A673 (cell line): ENCODE results near the gene TTC28. TPM values are rescaled to one million over a fixed set of nuclear protein-coding genes. Genes with fewer than 3 reads are reported as not detected.
"Not testable (repeated sequence)": the region's sequence is repeated elsewhere in the genome, so short reads cannot be mapped to it uniquely, and the experiment has no call there.

Experiments
- BruUV-seq: library from RNA; stranded (reverse); fragments of 400-500 nt; replicated peaks from 2 replicates; lab custom pipeline; 2021; lab: Mats Ljungman, UMichigan
- CTCF ChIA-PET: fragments of 300-600 bp; sonication (Branson Sonifier 250); formaldehyde crosslinking; loops from one replicate; lab custom pipeline; 2022; ENCODE audit warnings: antibody characterized with exemption; lab: Charles Lee
- POLR2A ChIA-PET: fragments of 300-600 bp; sonication (Branson Sonifier 250); formaldehyde crosslinking; loops from one replicate; lab custom pipeline; 2022; ENCODE audit warnings: antibody characterized with exemption; ENCODE audit not compliant: low non-redundant PET; lab: Charles Lee
- DNase-seq: peaks from one replicate; pipeline ENCODE4 v3.0.0-alpha.2; 2015; ENCODE audit warnings: low spot score
- H3K27ac ChIP-seq: fragments of 200-600 bp; sonication (generic); 2 replicates; pipeline ENCODE4 v1.5.1; 2016; ENCODE audit warnings: mixed run types, low read depth, mild to moderate bottlenecking, mixed read lengths, antibody characterized with exemption, low read length; ENCODE audit not compliant: poor library complexity, severe bottlenecking
- H3K27me3 ChIP-seq: fragments of 200-600 bp; sonication (generic); replicated peaks from 2 replicates; pipeline ENCODE4 v1.6.1; 2017; ENCODE audit warnings: mixed run types, low read depth, mild to moderate bottlenecking, mixed read lengths, antibody characterized with exemption, low read length; ENCODE audit not compliant: insufficient read depth, poor library complexity
- H3K36me3 ChIP-seq: fragments of 200-600 bp; sonication (generic); 2 replicates; pipeline ENCODE4 v1.6.1; 2016; ENCODE audit warnings: mixed run types, mild to moderate bottlenecking, mixed read lengths, antibody characterized with exemption, low read length; ENCODE audit not compliant: insufficient read depth, poor library complexity, severe bottlenecking
- H3K4me1 ChIP-seq: fragments of 200-600 bp; sonication (generic); 2 replicates; pipeline ENCODE4 v1.6.1; 2017; ENCODE audit warnings: mixed run types, mild to moderate bottlenecking, mixed read lengths, antibody characterized with exemption, low read length; ENCODE audit not compliant: insufficient read depth, poor library complexity, severe bottlenecking
- H3K4me3 ChIP-seq: fragments of 200-600 bp; sonication (generic); 2 replicates; pipeline ENCODE4 v1.5.1; 2016; ENCODE audit warnings: low read depth, mixed run types, mild to moderate bottlenecking, mixed read lengths, low read length; ENCODE audit not compliant: poor library complexity, severe bottlenecking
- H3K9me3 ChIP-seq: fragments of 200-600 bp; sonication (generic); 2 replicates; pipeline ENCODE4 v1.6.1; 2016; ENCODE audit warnings: mixed run types, low read depth, mild to moderate bottlenecking, mixed read lengths, antibody characterized with exemption, low read length; ENCODE audit not compliant: poor library complexity, severe bottlenecking
- EZH2 ChIP-seq: fragments of 200-600 bp; sonication (generic); IDR thresholded peaks from 2 replicates; pipeline ENCODE4 v1.6.1; 2017; ENCODE audit warnings: borderline replicate concordance, low read depth, mild to moderate bottlenecking, mixed read lengths, antibody characterized with exemption, low read length; ENCODE audit not compliant: poor library complexity, severe bottlenecking
- intact Hi-C: fragments of 100-400 bp; cut with micrococcal nuclease; formaldehyde crosslinking; loops from one replicate; pipeline ENCODE4 v1.10.0; 2022; ENCODE audit not compliant: unreplicated experiment
- total RNA-seq: library from RNA; stranded (reverse); gene quantifications from 2 replicates; pipeline ENCODE4 v1.2.3, GENCODE V29; 2021
- TF ChIP-seq, protein P1 (sequence below): fragments of 300-800, 200-600 bp; sonication (generic); conservative IDR thresholded peaks from 2 replicates; pipeline ENCODE4 v1.5.1; 2017; ENCODE audit warnings: low read depth, mild to moderate bottlenecking, antibody characterized with exemption, low read length, moderate library complexity, mixed read lengths

Gene TTC28
- total RNA-seq, 1 experiment from 2014 or later: 48.7 TPM

DNA sequence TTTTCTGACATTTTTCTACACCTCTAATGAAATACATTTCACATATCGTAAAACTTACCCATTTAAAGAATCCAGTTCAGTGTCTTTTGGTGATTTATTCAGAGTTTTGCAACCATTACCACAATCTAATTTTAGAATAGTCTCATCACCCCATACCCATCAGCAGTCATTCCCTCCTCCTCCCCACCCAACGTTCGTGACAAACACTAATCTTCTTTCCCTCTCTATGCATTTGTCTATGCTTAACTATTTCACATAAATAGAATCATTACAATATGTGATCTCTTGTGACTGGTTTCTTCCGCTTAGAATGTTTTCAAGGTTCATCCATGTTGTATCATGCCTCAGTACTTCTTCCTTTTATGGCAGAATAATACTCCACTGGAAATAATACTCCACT, 9.5 kb downstream of the TTC28 start:
- no peaks in the 10 kb centered on the region for H3K36me3 ChIP-seq
- H3K9me3 ChIP-seq: no peaks in the 10 kb centered on the region
- BruUV-seq: no TSS peak
- intact Hi-C loops: no loop called here
- CTCF ChIA-PET: no interaction called here
- no peak for TF ChIP-seq EZH2
- TF ChIP-seq, protein P1, sequence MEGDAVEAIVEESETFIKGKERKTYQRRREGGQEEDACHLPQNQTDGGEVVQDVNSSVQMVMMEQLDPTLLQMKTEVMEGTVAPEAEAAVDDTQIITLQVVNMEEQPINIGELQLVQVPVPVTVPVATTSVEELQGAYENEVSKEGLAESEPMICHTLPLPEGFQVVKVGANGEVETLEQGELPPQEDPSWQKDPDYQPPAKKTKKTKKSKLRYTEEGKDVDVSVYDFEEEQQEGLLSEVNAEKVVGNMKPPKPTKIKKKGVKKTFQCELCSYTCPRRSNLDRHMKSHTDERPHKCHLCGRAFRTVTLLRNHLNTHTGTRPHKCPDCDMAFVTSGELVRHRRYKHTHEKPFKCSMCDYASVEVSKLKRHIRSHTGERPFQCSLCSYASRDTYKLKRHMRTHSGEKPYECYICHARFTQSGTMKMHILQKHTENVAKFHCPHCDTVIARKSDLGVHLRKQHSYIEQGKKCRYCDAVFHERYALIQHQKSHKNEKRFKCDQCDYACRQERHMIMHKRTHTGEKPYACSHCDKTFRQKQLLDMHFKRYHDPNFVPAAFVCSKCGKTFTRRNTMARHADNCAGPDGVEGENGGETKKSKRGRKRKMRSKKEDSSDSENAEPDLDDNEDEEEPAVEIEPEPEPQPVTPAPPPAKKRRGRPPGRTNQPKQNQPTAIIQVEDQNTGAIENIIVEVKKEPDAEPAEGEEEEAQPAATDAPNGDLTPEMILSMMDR: no peak
- POLR2A ChIA-PET: no interaction called here
- no peak overlapping the region for H3K27ac ChIP-seq
- H3K4me3 ChIP-seq: no peak overlapping the region
- no peaks in the 10 kb centered on the region for H3K27me3 ChIP-seq
- H3K4me1 ChIP-seq: no peaks in the 10 kb centered on the region
- peak; percentile 25 for DNase-seq

DNA sequence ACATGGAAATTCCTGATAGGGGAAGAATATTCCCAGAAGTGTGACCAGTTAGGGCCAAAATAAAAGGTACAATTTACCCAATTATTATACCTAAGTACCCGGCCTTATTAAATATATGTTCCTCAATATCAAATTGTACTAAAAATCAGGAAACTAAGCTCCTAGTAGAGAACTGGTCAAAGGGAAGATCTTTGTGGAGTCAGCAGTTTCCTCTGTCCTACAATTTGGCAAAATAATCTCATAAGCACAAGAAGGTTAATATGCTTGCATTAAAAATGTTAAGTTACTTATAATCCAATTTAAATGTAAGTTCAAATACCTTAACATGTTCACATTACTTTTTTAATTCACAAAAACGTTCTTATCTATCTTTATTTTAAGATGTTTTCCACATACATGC, 10.3 kb downstream of the TTC28 start:
- TF ChIP-seq, protein P1: no peak
- TF ChIP-seq EZH2: no peak
- BruUV-seq: no TSS peak
- ChIA-PET POLR2A (no interaction called here), CTCF (no interaction called here)
- no peak overlapping the region for H3K27ac ChIP-seq
- no peak for DNase-seq
- H3K4me1 ChIP-seq: no peaks in the 10 kb centered on the region
- intact Hi-C loops: no loop called here
- no peaks in the 10 kb centered on the region for H3K36me3 ChIP-seq
- no peaks in the 10 kb centered on the region for H3K27me3 ChIP-seq
- no peak overlapping the region for H3K4me3 ChIP-seq
- H3K9me3 ChIP-seq: no peaks in the 10 kb centered on the region

DNA sequence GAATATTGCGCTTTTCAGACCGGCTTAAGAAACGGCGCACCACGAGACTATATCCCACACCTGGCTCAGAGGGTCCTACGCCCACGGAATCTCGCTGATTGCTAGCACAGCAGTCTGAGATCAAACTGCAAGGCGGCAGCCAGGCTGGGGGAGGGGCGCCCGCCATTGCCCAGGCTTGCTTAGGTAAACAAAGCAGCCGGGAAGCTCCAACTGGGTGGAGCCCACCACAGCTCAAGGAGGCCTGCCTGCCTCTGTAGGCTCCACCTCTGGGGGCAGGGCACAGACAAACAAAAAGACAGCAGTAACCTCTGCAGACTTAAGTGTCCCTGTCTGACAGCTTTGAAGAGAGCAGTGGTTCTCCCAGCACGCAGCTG, 16.1 kb downstream of the TTC28 start:
- intact Hi-C loops, CTCF ChIA-PET, DNase-seq, H3K27me3 ChIP-seq, H3K36me3 ChIP-seq, H3K4me3 ChIP-seq, BruUV-seq, POLR2A ChIA-PET, H3K27ac ChIP-seq, H3K4me1 ChIP-seq, H3K9me3 ChIP-seq: not testable (repeated sequence)

DNA sequence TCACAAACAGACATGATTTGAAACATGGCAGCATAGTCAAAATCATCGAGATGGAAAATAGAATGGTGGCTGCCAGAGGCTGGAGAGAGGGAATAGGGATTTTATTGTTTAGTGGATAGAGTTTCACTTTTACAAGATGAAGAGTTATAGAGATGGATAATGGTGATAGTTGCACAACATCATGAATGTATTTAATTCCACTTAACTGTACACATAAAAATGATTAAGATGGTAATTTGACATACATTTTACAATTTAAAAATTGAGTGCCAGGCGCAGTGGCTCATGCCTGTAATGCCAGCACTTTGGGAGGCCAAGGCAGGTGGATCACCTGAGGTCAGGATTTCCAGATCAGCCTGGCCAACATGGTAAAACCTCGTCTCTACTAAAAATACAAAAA, 21.2 kb downstream of the TTC28 start:
- intact Hi-C loops: no loop called here
- no peaks in the 10 kb centered on the region for H3K27me3 ChIP-seq
- DNase-seq: no peak
- no peak for TF ChIP-seq EZH2
- TF ChIP-seq, protein P1: no peak
- ChIA-PET CTCF (no interaction called here), POLR2A (no interaction called here)
- H3K9me3 ChIP-seq: no peaks in the 10 kb centered on the region
- BruUV-seq: no TSS peak
- H3K27ac ChIP-seq: no peak overlapping the region
- peaks cover 7% of the 10 kb centered on the region for H3K36me3 ChIP-seq
- peaks cover 8% of the 10 kb centered on the region for H3K4me1 ChIP-seq
- H3K4me3 ChIP-seq: no peak overlapping the region
